Breast epithelium (tissue), 3 donors: ENCODE measurements around the gene TES.

Source experiments
- POLR2A ChIP-seq: fragments of 450-650 bp; IDR thresholded peaks from one replicate; pipeline ENCODE4 v1.6.1; 2016; ENCODE audit warnings: antibody characterized with exemption, mild to moderate bottlenecking, moderate library complexity
- TF ChIP-seq, protein P1 (sequence below), 3 donors: fragments of 450-650 bp; IDR thresholded peaks; one replicate each; pipeline ENCODE4 v1.5.1; 2016 to 2017; ENCODE audit warnings: antibody characterized with exemption in 3 of 3, mild to moderate bottlenecking in 3 of 3, moderate library complexity in 3 of 3

DNA sequence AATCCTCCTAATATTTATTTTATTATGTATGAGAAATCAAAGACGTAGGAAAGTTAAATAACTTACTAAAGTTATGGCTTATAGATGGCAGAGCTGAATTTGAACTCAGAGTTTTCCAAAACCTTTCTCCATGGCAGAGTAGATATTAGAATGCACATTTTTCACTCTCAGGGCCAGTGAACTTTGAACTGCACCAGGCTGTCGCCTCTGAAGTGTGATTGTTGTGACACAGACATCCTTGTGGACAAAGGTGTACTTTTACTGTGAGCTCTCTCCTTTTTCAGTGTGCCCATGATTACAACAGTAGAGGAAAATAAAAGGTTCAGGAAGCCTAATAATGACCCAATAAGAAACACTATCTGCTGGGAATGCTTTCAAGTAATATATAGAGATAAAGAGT lies 29.1 kb downstream of the TES start:
- TF ChIP-seq POLR2A, result no peak
- TF ChIP-seq, protein P1, sequence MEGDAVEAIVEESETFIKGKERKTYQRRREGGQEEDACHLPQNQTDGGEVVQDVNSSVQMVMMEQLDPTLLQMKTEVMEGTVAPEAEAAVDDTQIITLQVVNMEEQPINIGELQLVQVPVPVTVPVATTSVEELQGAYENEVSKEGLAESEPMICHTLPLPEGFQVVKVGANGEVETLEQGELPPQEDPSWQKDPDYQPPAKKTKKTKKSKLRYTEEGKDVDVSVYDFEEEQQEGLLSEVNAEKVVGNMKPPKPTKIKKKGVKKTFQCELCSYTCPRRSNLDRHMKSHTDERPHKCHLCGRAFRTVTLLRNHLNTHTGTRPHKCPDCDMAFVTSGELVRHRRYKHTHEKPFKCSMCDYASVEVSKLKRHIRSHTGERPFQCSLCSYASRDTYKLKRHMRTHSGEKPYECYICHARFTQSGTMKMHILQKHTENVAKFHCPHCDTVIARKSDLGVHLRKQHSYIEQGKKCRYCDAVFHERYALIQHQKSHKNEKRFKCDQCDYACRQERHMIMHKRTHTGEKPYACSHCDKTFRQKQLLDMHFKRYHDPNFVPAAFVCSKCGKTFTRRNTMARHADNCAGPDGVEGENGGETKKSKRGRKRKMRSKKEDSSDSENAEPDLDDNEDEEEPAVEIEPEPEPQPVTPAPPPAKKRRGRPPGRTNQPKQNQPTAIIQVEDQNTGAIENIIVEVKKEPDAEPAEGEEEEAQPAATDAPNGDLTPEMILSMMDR (IDR thresholded peaks at IDR 0.05), result no peak
